ENCODE data around the gene RAB7B.
A peak's percentile ranks its signal among the peaks of the same experiment; 100 is the strongest.
"Not testable (repeated sequence)": the region's sequence is repeated elsewhere in the genome, so short reads cannot be mapped to it uniquely, and the experiment has no call there.

RAB7B gene

GRCh38 chr1:206006946-206007345, 3.8 kb upstream of the RAB7B start:
- H3K27me3 ChIP-seq (ENCODE audit: control insufficient read depth, insufficient read depth, low read length) = no peaks in the 10 kb centered on the region
- H3K9ac ChIP-seq (ENCODE audit: low read depth, low read length) = no peak overlapping the region
- no peaks in the 10 kb centered on the region for H3K4me1 ChIP-seq (ENCODE audit: control insufficient read depth, insufficient read depth, low read length)
- no peak overlapping the region for H3K4me3 ChIP-seq (ENCODE audit: low read depth, low read length)
- no peak overlapping the region for H3K27ac ChIP-seq (ENCODE audit: low read depth, low read length)
- H3K36me3 ChIP-seq (ENCODE audit: control insufficient read depth, insufficient read depth, low read length) = no peaks in the 10 kb centered on the region
- no peaks in the 10 kb centered on the region for H3K9me3 ChIP-seq (ENCODE audit: control insufficient read depth, insufficient read depth, low read length)

GRCh38 chr1:206005778-206006180, 2.6 kb upstream of the RAB7B start:
- Histone ChIP-seq H3K36me3 (ENCODE audit: control insufficient read depth, insufficient read depth, low read length) (no peaks in the 10 kb centered on the region), H3K9me3 (ENCODE audit: control insufficient read depth, insufficient read depth, low read length) (no peaks in the 10 kb centered on the region), H3K27ac (ENCODE audit: low read depth, low read length) (no peak overlapping the region), H3K9ac (ENCODE audit: low read depth, low read length) (no peak overlapping the region), H3K4me3 (ENCODE audit: low read depth, low read length) (no peak overlapping the region), H3K27me3 (ENCODE audit: control insufficient read depth, insufficient read depth, low read length) (no peaks in the 10 kb centered on the region), H3K4me1 (ENCODE audit: control insufficient read depth, insufficient read depth, low read length) (0 out of 2 replicates have a peak, but pooled peaks cover 3% of the 10 kb centered on the region)

- Histone ChIP-seq H3K36me3 (ENCODE audit: control insufficient read depth, insufficient read depth, low read length) (no peaks in the 10 kb centered on the region), H3K4me1 (ENCODE audit: control insufficient read depth, insufficient read depth, low read length) (0 out of 2 replicates have a peak, but pooled peaks cover 3% of the 10 kb centered on the region), H3K27me3 (ENCODE audit: control insufficient read depth, insufficient read depth, low read length) (no peaks in the 10 kb centered on the region), H3K9ac (ENCODE audit: low read depth, low read length) (no peak overlapping the region), H3K9me3 (ENCODE audit: control insufficient read depth, insufficient read depth, low read length) (no peaks in the 10 kb centered on the region), H3K27ac (ENCODE audit: low read depth, low read length) (no peak overlapping the region), H3K4me3 (ENCODE audit: low read depth, low read length) (no peak overlapping the region)
Measured at GRCh38 chr1:206005234-206005633, 2.0 kb upstream of the RAB7B start.

DNA sequence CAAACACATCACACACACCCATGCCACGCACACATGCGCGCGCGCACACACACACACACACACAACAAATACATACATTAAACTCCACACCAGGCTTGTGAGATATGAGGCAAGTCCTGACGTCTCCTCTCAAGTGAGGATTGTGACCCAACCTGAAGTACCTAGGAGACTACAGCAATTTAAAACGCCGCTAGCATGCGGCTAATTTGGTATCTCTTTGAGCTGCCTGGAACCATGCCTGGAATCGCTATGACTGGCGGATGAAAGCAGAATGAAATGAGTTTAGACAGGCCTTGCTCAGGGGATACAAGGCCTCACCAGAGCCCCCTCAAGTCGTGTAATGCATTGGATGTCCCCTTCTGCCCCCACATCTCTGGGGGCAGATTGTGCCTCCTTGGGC, 1.6 kb upstream of the RAB7B start:
- Histone ChIP-seq H3K27ac (ENCODE audit: low read depth, low read length) (no peak overlapping the region), H3K4me3 (ENCODE audit: low read depth, low read length) (no peak overlapping the region), H3K9me3 (ENCODE audit: control insufficient read depth, insufficient read depth, low read length) (no peaks in the 10 kb centered on the region), H3K9ac (ENCODE audit: low read depth, low read length) (no peak overlapping the region), H3K4me1 (ENCODE audit: control insufficient read depth, insufficient read depth, low read length) (0 out of 2 replicates have a peak, but pooled peaks cover 3% of the 10 kb centered on the region), H3K27me3 (ENCODE audit: control insufficient read depth, insufficient read depth, low read length) (no peaks in the 10 kb centered on the region), H3K36me3 (ENCODE audit: control insufficient read depth, insufficient read depth, low read length) (no peaks in the 10 kb centered on the region)

DNA sequence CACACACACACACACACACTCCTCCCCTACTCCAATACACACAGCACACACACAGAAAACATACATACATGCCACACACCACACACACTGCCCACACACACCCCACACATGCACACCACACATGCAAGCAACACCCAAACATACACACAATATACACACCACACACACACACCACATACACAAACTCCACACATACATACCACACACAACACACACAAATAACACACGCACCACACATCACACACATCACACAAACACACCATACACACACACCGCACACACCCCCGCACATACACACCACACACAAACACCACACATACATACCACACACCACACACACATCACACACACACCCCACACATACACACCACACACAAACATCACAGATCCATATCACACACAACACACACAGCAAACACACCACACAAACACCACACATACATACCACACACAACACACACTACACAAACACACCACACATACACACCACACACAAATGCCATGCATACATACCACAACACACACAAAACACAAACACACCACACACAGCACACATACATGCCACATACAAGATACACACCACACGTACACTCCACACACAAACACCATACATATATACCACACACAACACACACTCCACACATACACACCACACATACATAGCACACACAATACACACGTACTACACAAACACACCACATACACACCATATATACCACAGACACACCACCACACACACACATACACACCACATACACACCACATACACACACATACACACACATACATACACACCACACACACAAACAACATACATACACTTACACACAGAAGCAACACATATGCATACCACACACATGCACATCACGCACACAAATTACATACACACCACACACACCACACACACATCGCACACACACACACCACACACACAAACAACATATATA, 932 bp upstream of the RAB7B start:
- H3K27me3 ChIP-seq (ENCODE audit: control insufficient read depth, insufficient read depth, low read length) = no peaks in the 10 kb centered on the region; the same call in 1 of the 2 replicates
- H3K4me1 ChIP-seq (ENCODE audit: control insufficient read depth, insufficient read depth, low read length) = 0 out of 2 replicates have a peak, but pooled peaks cover 3% of the 10 kb centered on the region
- H3K9ac ChIP-seq (ENCODE audit: low read depth, low read length) = no peak overlapping the region
- H3K9me3 ChIP-seq (ENCODE audit: control insufficient read depth, insufficient read depth, low read length) = no peaks in the 10 kb centered on the region
- H3K4me3 ChIP-seq (ENCODE audit: low read depth, low read length) = no peak overlapping the region
- H3K36me3 ChIP-seq (ENCODE audit: control insufficient read depth, insufficient read depth, low read length) = no peaks in the 10 kb centered on the region
- no peak overlapping the region for H3K27ac ChIP-seq (ENCODE audit: low read depth, low read length)

GRCh38 chr1:206002160-206002559, 1.0 kb downstream of the RAB7B start:
- Histone ChIP-seq H3K27me3 (ENCODE audit: control insufficient read depth, insufficient read depth, low read length) (peaks cover 7% of the 10 kb centered on the region), H3K9me3 (ENCODE audit: control insufficient read depth, insufficient read depth, low read length) (no peaks in the 10 kb centered on the region), H3K4me1 (ENCODE audit: control insufficient read depth, insufficient read depth, low read length) (peaks cover 9% of the 10 kb centered on the region; the same call in 1 of the 2 replicates), H3K9ac (ENCODE audit: low read depth, low read length) (no peak overlapping the region), H3K4me3 (ENCODE audit: low read depth, low read length) (no peak overlapping the region), H3K36me3 (ENCODE audit: control insufficient read depth, insufficient read depth, low read length) (no peaks in the 10 kb centered on the region), H3K27ac (ENCODE audit: low read depth, low read length) (no peak overlapping the region)

GRCh38 chr1:206001476-206001888, 1.7 kb downstream of the RAB7B start:
- Histone ChIP-seq H3K27ac (ENCODE audit: low read depth, low read length) (peak overlapping the region; percentile 73), H3K9ac (ENCODE audit: low read depth, low read length) (no peak overlapping the region), H3K4me3 (ENCODE audit: low read depth, low read length) (no peak overlapping the region), H3K36me3 (ENCODE audit: control insufficient read depth, insufficient read depth, low read length) (no peaks in the 10 kb centered on the region), H3K27me3 (ENCODE audit: control insufficient read depth, insufficient read depth, low read length) (peaks cover 13% of the 10 kb centered on the region), H3K4me1 (ENCODE audit: control insufficient read depth, insufficient read depth, low read length) (peaks cover 9% of the 10 kb centered on the region; the same call in 1 of the 2 replicates), H3K9me3 (ENCODE audit: control insufficient read depth, insufficient read depth, low read length) (no peaks in the 10 kb centered on the region)

DNA sequence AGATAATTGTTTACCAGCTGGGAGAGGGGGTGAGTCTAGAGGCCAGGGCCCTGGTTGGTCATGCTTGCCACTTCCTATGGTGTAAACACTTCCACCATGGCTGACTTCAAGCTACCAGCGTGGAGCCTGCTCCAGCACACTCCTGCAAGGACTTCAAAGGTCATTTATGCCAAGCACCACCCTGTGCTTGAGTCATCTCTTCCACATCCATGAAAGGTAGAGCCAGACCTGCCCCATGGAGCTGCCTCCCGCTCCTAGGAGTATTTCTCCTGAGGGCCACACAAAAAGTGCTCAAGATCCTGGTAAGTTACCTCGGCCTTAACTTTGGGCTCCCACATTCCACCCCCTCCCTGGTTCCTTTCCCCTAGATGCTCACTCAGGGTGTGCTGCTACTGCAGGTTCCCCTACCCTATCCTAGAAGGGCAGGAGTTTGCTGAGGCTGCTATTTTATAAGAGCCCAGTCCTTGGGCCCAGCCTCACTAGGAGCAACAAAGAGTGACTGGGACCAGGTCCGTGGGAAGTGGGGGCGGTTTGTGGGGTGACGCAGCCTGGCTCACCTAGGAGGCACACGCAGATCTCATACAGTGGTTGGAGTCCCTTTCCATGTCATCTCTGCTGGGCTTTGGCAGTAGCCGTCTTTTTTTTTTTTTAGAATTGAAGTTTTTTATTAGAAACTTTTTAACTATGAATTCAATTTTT, 2.4 kb downstream of the RAB7B start:
- no peaks in the 10 kb centered on the region for H3K9me3 ChIP-seq (ENCODE audit: control insufficient read depth, insufficient read depth, low read length)
- peak overlapping the region; percentile 32 for H3K27ac ChIP-seq (ENCODE audit: low read depth, low read length)
- H3K27me3 ChIP-seq (ENCODE audit: control insufficient read depth, insufficient read depth, low read length) = peaks cover 13% of the 10 kb centered on the region
- no peaks in the 10 kb centered on the region for H3K36me3 ChIP-seq (ENCODE audit: control insufficient read depth, insufficient read depth, low read length)
- H3K4me3 ChIP-seq (ENCODE audit: low read depth, low read length) = no peak overlapping the region
- peaks cover 14% of the 10 kb centered on the region for H3K4me1 ChIP-seq (ENCODE audit: control insufficient read depth, insufficient read depth, low read length)
- no peak overlapping the region for H3K9ac ChIP-seq (ENCODE audit: low read depth, low read length)

DNA sequence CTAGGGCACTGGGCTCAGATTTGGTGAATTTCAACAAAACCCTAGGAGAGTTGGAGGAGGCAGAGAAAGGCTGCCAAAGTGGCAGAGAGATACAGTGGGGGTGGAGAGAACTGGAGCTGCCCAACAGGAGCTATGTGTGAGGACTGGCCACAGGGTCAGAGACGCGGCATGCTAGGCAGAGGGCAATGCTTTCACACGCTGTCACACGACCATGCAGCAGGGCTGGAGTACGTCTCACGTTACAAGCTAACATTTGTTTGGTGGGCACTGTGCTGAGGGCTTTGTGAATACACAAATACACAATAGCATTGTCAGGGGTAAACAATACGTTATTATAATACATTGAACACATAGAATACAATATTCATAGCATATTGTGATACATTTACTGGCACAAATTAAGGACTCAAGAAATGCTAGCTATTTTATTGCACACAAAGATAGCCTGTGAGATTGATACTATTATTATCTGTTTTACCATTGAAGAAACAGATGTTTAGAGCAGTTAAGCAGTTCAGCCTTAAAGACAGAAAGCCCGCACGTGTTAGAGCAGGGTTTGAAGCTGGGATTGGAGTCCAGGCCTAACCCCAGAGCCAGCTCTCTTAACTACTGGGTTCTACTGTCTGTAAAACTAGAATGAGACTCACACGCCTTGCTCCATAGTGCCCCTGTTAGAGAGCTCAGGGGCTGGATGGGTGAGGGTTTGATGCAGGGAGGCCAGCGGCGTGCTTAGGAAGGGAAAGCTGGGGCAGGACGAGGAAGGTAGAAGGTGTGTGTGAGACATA, 4.5 kb downstream of the RAB7B start:
- Histone ChIP-seq H3K4me3 (ENCODE audit: low read depth, low read length) (no peak overlapping the region), H3K27me3 (ENCODE audit: control insufficient read depth, insufficient read depth, low read length) (peaks cover 13% of the 10 kb centered on the region), H3K9ac (ENCODE audit: low read depth, low read length) (no peak overlapping the region), H3K27ac (ENCODE audit: low read depth, low read length) (no peak overlapping the region), H3K36me3 (ENCODE audit: control insufficient read depth, insufficient read depth, low read length) (no peaks in the 10 kb centered on the region), H3K9me3 (ENCODE audit: control insufficient read depth, insufficient read depth, low read length) (no peaks in the 10 kb centered on the region), H3K4me1 (ENCODE audit: control insufficient read depth, insufficient read depth, low read length) (peaks cover 19% of the 10 kb centered on the region)

GRCh38 chr1:205996641-205997040, 6.6 kb downstream of the RAB7B start:
- Histone ChIP-seq H3K4me1 (ENCODE audit: control insufficient read depth, insufficient read depth, low read length) (peaks cover 17% of the 10 kb centered on the region), H3K27me3 (ENCODE audit: control insufficient read depth, insufficient read depth, low read length) (peaks cover 13% of the 10 kb centered on the region)
- not testable (repeated sequence) for H3K27ac ChIP-seq (ENCODE audit: low read depth, low read length); H3K4me3 ChIP-seq (ENCODE audit: low read depth, low read length); H3K9ac ChIP-seq (ENCODE audit: low read depth, low read length); H3K9me3 ChIP-seq (ENCODE audit: control insufficient read depth, insufficient read depth, low read length); H3K36me3 ChIP-seq (ENCODE audit: control insufficient read depth, insufficient read depth, low read length)

Data from HUES48 (cell line).